Measurements from ENCODE around the gene STEAP4.
A peak's percentile ranks its signal among the peaks of the same experiment; 100 is the strongest.

Gene STEAP4

GRCh38 chr7:88268051-88268450 lies 38.6 kb downstream of the STEAP4 start:
- peak; percentile 3 to 43 for DNase-seq

GRCh38 chr7:88267421-88267820 lies 39.3 kb downstream of the STEAP4 start:
- DNase-seq, result no peak

GRCh38 chr7:88264987-88265386 lies 41.7 kb downstream of the STEAP4 start:
- peak; percentile 67 to 78 for DNase-seq

GRCh38 chr7:88262562-88262961 lies 44.1 kb downstream of the STEAP4 start:
- no peak for DNase-seq

- DNase-seq, result no peak
Observed at GRCh38 chr7:88260719-88261118, 46.0 kb downstream of the STEAP4 start.

- DNase-seq, result peak in 1 of 2 donors; percentile 17
Observed at GRCh38 chr7:88259656-88260380, 46.9 kb downstream of the STEAP4 start.

- DNase-seq, result peak; percentile 39 to 60
Observed at GRCh38 chr7:88258296-88258695, 48.4 kb downstream of the STEAP4 start.

GRCh38 chr7:88256906-88257305 lies 49.8 kb downstream of the STEAP4 start:
- DNase-seq, result peak; percentile 27 to 35

- DNase-seq, result no peak
Observed at GRCh38 chr7:88254721-88255424, 51.8 kb downstream of the STEAP4 start.

GRCh38 chr7:88253640-88254039 lies 53.1 kb downstream of the STEAP4 start:
- no peak for DNase-seq

- DNase-seq, result no peak
Observed at GRCh38 chr7:88244258-88244657, 62.4 kb downstream of the STEAP4 start.

GRCh38 chr7:88243345-88243909 lies 63.3 kb downstream of the STEAP4 start:
- DNase-seq, result peak; percentile 69 to 86

GRCh38 chr7:88239852-88240251 lies 66.8 kb downstream of the STEAP4 start:
- no peak for DNase-seq

- no peak for DNase-seq
Observed at GRCh38 chr7:88233828-88234227, 72.9 kb downstream of the STEAP4 start.

GRCh38 chr7:88230646-88231045 lies 76.0 kb downstream of the STEAP4 start:
- no peak for DNase-seq

- DNase-seq, result no peak
Observed at GRCh38 chr7:88229302-88229995, 77.2 kb downstream of the STEAP4 start.

GRCh38 chr7:88226886-88227516 lies 79.7 kb downstream of the STEAP4 start:
- peak; percentile 53 to 87 for DNase-seq

GRCh38 chr7:88226201-88226600 lies 80.5 kb downstream of the STEAP4 start:
- DNase-seq, result no peak

GRCh38 chr7:88224601-88225275 lies 82.0 kb downstream of the STEAP4 start:
- peak; percentile 25 to 71 for DNase-seq

- DNase-seq, result no peak
Observed at GRCh38 chr7:88223265-88223664, 83.4 kb downstream of the STEAP4 start.

All from inflammatory macrophage (primary cell).